PC-9 (cell line): ENCODE data around the gene CDR2L. TPM values are rescaled to one million over a fixed set of nuclear protein-coding genes. Genes with fewer than 3 reads are reported as not detected.

Source experiments
- BruUV-seq: library from RNA; stranded (reverse); fragments of 400-500 nt; replicated peaks from 2 replicates; lab custom pipeline; 2021; lab: Mats Ljungman, UMichigan
- CTCF ChIA-PET: fragments of 300-600 bp; sonication (Branson Sonifier 250); formaldehyde crosslinking; loops from one replicate; lab custom pipeline; 2022; ENCODE audit warnings: antibody characterized with exemption; lab: Charles Lee
- POLR2A ChIA-PET: fragments of 300-600 bp; sonication (Branson Sonifier 250); formaldehyde crosslinking; loops from one replicate; lab custom pipeline; 2022; ENCODE audit warnings: antibody characterized with exemption; ENCODE audit not compliant: unreplicated experiment; lab: Charles Lee
- DNase-seq, 2 experiments: peaks; one replicate each; pipeline versions ENCODE4 v3.0.0 to v3.0.0-alpha.2; 2015 to 2022; ENCODE audit warnings: mixed read lengths in 1 of 2
- H2AFZ ChIP-seq: fragments of 200-600 bp; sonication (generic); 2 replicates; pipeline ENCODE4 v1.8.1; 2017; ENCODE audit warnings: antibody characterized with exemption
- H3F3A ChIP-seq: fragments of 200-600 bp; sonication (generic); 2 replicates; pipeline ENCODE4 v1.8.1; 2017; ENCODE audit warnings: antibody characterized with exemption, mild to moderate bottlenecking, low read depth; ENCODE audit not compliant: insufficient read depth
- H3K27ac ChIP-seq: fragments of 200-600 bp; sonication (generic); 2 replicates; pipeline ENCODE4 v1.6.1; 2016; ENCODE audit warnings: mixed run types
- H3K27me3 ChIP-seq: fragments of 200-600 bp; sonication (generic); 2 replicates; pipeline ENCODE4 v1.6.1; 2016; ENCODE audit warnings: low read depth, mixed run types; ENCODE audit not compliant: insufficient read depth
- H3K36me3 ChIP-seq: fragments of 200-600 bp; sonication (generic); 2 replicates; pipeline ENCODE4 v1.6.1; 2016; ENCODE audit warnings: low read depth, mixed run types
- H3K4me1 ChIP-seq: fragments of 200-600 bp; sonication (generic); replicated peaks from 2 replicates; pipeline ENCODE4 v1.6.1; 2016; ENCODE audit warnings: mixed run types; ENCODE audit not compliant: insufficient read depth
- H3K4me2 ChIP-seq: fragments of 200-600 bp; sonication (generic); 2 replicates; pipeline ENCODE4 v1.6.1; 2017; ENCODE audit warnings: mixed run types
- H3K4me3 ChIP-seq: fragments of 200-600 bp; sonication (generic); 2 replicates; pipeline ENCODE4 v1.6.1; 2016; ENCODE audit warnings: mixed run types
- H3K79me2 ChIP-seq: fragments of 200-600 bp; sonication (generic); 2 replicates; pipeline ENCODE4 v1.6.1; 2017; ENCODE audit warnings: low read depth, mixed run types
- H3K9me2 ChIP-seq: fragments of 200-600 bp; sonication (generic); 2 replicates; pipeline ENCODE4 v1.8.1; 2017; ENCODE audit warnings: mild to moderate bottlenecking; ENCODE audit not compliant: insufficient read depth
- H3K9me3 ChIP-seq: fragments of 200-600 bp; sonication (generic); 2 replicates; pipeline ENCODE4 v1.8.1; 2016; ENCODE audit warnings: low read depth; ENCODE audit not compliant: insufficient read depth
- H4K20me1 ChIP-seq: fragments of 200-600 bp; sonication (generic); 2 replicates; pipeline ENCODE4 v1.8.1; 2017; ENCODE audit not compliant: insufficient read depth
- EZH2 ChIP-seq: fragments of 200-600 bp; sonication (generic); IDR thresholded peaks from 2 replicates; pipeline ENCODE4 v1.8.0; 2017; ENCODE audit warnings: antibody characterized with exemption, low read depth
- intact Hi-C: fragments of 100-400 bp; cut with micrococcal nuclease; formaldehyde crosslinking; loops from one replicate; pipeline ENCODE4 v1.10.0; 2022; ENCODE audit not compliant: unreplicated experiment
- total RNA-seq: library from RNA; stranded (reverse); gene quantifications from 2 replicates; pipeline ENCODE4 v1.2.3, GENCODE V29; 2021
- TF ChIP-seq, protein P1 (sequence below): fragments of 200-600 bp; sonication (generic); conservative IDR thresholded peaks from 2 replicates; pipeline ENCODE4 v1.6.1; 2017; ENCODE audit warnings: mixed run types, antibody characterized with exemption, mild to moderate bottlenecking, moderate library complexity

Gene CDR2L
- total RNA-seq, 1 experiment from 2014 or later, result 15.1 TPM

DNA sequence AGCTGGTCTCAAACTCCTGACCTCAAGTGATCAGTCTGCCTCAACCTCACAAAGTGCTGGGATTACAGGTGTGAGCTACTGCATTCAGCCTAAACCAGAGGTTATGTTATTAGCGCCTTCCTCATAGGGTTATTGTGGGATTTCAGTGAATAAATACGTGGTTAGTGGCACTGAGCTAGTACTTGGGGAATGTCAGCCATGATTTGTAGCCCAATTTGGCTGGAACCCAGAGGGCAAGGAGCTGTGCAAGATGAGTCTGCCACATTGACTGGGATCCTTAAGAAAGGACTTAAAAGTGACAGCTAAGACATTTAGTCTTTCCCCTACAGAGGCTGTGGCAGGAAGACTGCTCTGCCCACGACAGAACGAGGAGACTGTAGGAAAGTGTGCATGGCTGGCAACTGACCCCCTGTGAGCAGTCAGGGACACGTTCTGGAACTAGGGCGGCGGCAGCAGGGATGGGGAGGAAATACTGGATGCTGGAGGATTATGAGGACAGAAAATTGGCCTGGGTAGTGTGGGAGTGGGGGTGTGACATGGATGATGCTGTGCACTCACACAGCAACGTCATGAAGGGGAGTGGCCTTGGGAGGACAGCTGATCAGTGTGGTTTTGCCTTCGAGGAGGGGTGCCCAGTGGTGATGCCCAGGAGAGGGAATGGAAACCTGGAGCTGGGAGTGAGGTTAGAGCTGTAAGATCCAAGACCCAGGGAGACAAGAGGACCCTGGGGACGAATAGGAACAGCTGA is 44.7 kb downstream of the CDR2L start:
- H3K27me3 ChIP-seq, result no peaks in the 10 kb centered on the region
- no peak overlapping the region for H3K27ac ChIP-seq
- peak overlapping the region; percentile 72 for H3K4me2 ChIP-seq
- intact Hi-C loops, result loop anchor here (2.0 to 10.0 kb wide), 2 partner anchors 63 to 173 kb away; partner anchors contain the start of gene NUP85
- H3K79me2 ChIP-seq, result no peaks in the 10 kb centered on the region
- POLR2A ChIA-PET, result interaction anchor here (0.6 to 0.8 kb wide), 2 partner anchors 20 to 64 kb away, joined by 3 to 6 read pairs; no protein-coding TSS in a partner anchor
- peak; percentile 42 to 53 for DNase-seq
- TF ChIP-seq, protein P1, sequence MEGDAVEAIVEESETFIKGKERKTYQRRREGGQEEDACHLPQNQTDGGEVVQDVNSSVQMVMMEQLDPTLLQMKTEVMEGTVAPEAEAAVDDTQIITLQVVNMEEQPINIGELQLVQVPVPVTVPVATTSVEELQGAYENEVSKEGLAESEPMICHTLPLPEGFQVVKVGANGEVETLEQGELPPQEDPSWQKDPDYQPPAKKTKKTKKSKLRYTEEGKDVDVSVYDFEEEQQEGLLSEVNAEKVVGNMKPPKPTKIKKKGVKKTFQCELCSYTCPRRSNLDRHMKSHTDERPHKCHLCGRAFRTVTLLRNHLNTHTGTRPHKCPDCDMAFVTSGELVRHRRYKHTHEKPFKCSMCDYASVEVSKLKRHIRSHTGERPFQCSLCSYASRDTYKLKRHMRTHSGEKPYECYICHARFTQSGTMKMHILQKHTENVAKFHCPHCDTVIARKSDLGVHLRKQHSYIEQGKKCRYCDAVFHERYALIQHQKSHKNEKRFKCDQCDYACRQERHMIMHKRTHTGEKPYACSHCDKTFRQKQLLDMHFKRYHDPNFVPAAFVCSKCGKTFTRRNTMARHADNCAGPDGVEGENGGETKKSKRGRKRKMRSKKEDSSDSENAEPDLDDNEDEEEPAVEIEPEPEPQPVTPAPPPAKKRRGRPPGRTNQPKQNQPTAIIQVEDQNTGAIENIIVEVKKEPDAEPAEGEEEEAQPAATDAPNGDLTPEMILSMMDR, result no peak
- TF ChIP-seq EZH2, result no peak
- H3K4me1 ChIP-seq, result peaks cover 42% of the 10 kb centered on the region
- H4K20me1 ChIP-seq, result no peaks in the 10 kb centered on the region
- no peaks in the 10 kb centered on the region for H3K9me2 ChIP-seq
- BruUV-seq, result no TSS peak
- CTCF ChIA-PET, result no interaction called here
- H3K36me3 ChIP-seq, result no peaks in the 10 kb centered on the region
- no peaks in the 10 kb centered on the region for H3K9me3 ChIP-seq
- peaks cover 45% of the 10 kb centered on the region for H3F3A ChIP-seq
- no peak overlapping the region for H3K4me3 ChIP-seq
- no peak overlapping the region for H2AFZ ChIP-seq

DNA sequence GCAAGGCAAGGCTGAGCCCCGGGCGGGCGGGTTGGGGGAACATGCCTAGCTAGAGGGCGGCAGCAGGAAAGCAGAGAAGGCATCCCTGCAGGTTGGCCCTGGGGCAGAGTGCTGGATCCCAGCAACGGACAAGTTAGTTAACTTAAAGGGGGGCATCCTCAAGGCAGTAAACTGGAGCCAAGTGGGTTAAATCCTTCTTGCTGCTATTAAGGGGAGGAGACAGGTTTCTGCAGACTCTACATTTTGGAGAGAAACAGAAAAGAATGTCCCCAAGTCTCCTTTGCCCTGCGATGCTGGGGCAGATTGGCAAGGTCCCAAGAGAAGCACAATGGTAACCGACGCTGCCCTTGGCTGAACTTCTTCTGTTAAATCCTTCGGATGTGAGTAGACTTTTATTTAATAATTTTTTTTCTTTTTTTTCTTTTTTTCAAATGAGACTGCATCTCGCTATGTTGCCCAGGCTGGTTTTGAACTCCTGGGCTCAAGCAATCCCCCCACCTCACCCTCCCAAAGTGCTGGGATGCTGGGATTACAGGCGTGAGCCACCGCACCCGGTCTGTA is 45.4 kb downstream of the CDR2L start:
- no peaks in the 10 kb centered on the region for H3K27me3 ChIP-seq

More for the DNA sequence above, 45.4 kb downstream of the CDR2L start:
- Histone ChIP-seq H4K20me1 (no peaks in the 10 kb centered on the region), H3K9me2 (no peaks in the 10 kb centered on the region), H3K4me3 (peak overlapping the region; percentile 98), H3K27ac (no peak overlapping the region), H3K4me1 (peaks cover 36% of the 10 kb centered on the region), H3F3A (peaks cover 43% of the 10 kb centered on the region), H3K9me3 (no peaks in the 10 kb centered on the region), H3K4me2 (peak overlapping the region; percentile 72), H3K36me3 (no peaks in the 10 kb centered on the region), H3K79me2 (no peaks in the 10 kb centered on the region), H2AFZ (peak overlapping the region; percentile 83; the same call in 1 of the 2 replicates)
- ChIA-PET POLR2A (interaction anchor here (0.8 kb wide), 1 partner anchor 21 kb away, joined by 6 read pairs; no protein-coding TSS in a partner anchor), CTCF (no interaction called here)
- TF ChIP-seq, protein P1, result no peak
- no peak for TF ChIP-seq EZH2
- no peak for DNase-seq
- intact Hi-C loops, result loop anchor here (2.0 to 10.0 kb wide), 2 partner anchors 64 to 172 kb away; partner anchors contain the start of gene NUP85
- no TSS peak for BruUV-seq
